ENCODE data around the gene TMEM190.
"Not testable (repeated sequence)": the region's sequence is repeated elsewhere in the genome, so short reads cannot be mapped to it uniquely, and the experiment has no call there.

TMEM190 gene

GRCh38 chr19:55391702-55392615 is 15.3 kb downstream of the TMEM190 start:
- DNase-seq, result no peak

- DNase-seq, result no peak
Observed at GRCh38 chr19:55392820-55393761, 16.5 kb downstream of the TMEM190 start.

GRCh38 chr19:55398200-55398925 is 21.7 kb downstream of the TMEM190 start:
- DNase-seq, result no peak

- DNase-seq, result no peak
Observed at GRCh38 chr19:55400281-55401087, 23.9 kb downstream of the TMEM190 start.

GRCh38 chr19:55401390-55401789 is 24.8 kb downstream of the TMEM190 start:
- not testable (repeated sequence) for DNase-seq

- no peak for DNase-seq
Observed at GRCh38 chr19:55402509-55402908, 25.9 kb downstream of the TMEM190 start.

- DNase-seq, result no peak
Observed at GRCh38 chr19:55405638-55406037, 29.0 kb downstream of the TMEM190 start.

- no peak for DNase-seq
Observed at GRCh38 chr19:55406091-55406825, 29.6 kb downstream of the TMEM190 start.

GRCh38 chr19:55406826-55407549 is 30.4 kb downstream of the TMEM190 start:
- no peak for DNase-seq

- not testable (repeated sequence) for DNase-seq
Observed at GRCh38 chr19:55407550-55407799, 30.8 kb downstream of the TMEM190 start, which contains the start of gene UBE2S. TSS of gene UBE2S (minus strand) at chr19:55407788. CDS start at chr19:55407589, 199 bp downstream.

GRCh38 chr19:55407800-55408532 is 31.3 kb downstream of the TMEM190 start:
- peak; percentile 99 for DNase-seq

GRCh38 chr19:55408533-55408872 is 31.9 kb downstream of the TMEM190 start:
- no peak for DNase-seq

- DNase-seq, result not testable (repeated sequence)
Observed at GRCh38 chr19:55409179-55409578, 32.6 kb downstream of the TMEM190 start.

- DNase-seq, result no peak
Observed at GRCh38 chr19:55410168-55410567, 33.5 kb downstream of the TMEM190 start.

GRCh38 chr19:55418185-55418584 is 41.6 kb downstream of the TMEM190 start:
- DNase-seq, result peak; percentile 72

GRCh38 chr19:55419103-55419502 is 42.5 kb downstream of the TMEM190 start:
- no peak for DNase-seq

GRCh38 chr19:55419624-55420236 is 43.1 kb downstream of the TMEM190 start:
- no peak for DNase-seq

- not testable (repeated sequence) for DNase-seq
Observed at GRCh38 chr19:55421281-55421680, 44.7 kb downstream of the TMEM190 start.

GRCh38 chr19:55423225-55424005 is 46.8 kb downstream of the TMEM190 start:
- no peak for DNase-seq
